Ishikawa (cell line): ENCODE results near the gene PUS3.

Source experiments
- CEBPB ChIP-seq: IDR thresholded peaks from 2 replicates; pipeline ENCODE4 v1.6.1; 2012
- CREB1 ChIP-seq: IDR thresholded peaks from 2 replicates; pipeline ENCODE4 v1.6.1; 2012; ENCODE audit warnings: low read depth
- EGR1 ChIP-seq: IDR thresholded peaks from 2 replicates; pipeline ENCODE4 v1.6.1; 2012
- EP300 ChIP-seq: IDR thresholded peaks from 2 replicates; pipeline ENCODE4 v1.6.1; 2012; ENCODE audit warnings: borderline replicate concordance
- FOXM1 ChIP-seq: IDR thresholded peaks from 2 replicates; pipeline ENCODE4 v1.6.1; 2012; ENCODE audit warnings: low read depth, borderline replicate concordance
- MAX ChIP-seq: IDR thresholded peaks from 2 replicates; pipeline ENCODE4 v1.6.1; 2012
- NFIC ChIP-seq: IDR thresholded peaks from 2 replicates; pipeline ENCODE4 v1.6.1; 2012
- RAD21 ChIP-seq: IDR thresholded peaks from 2 replicates; pipeline ENCODE4 v1.6.1; 2012; ENCODE audit warnings: low read depth
- REST ChIP-seq: IDR thresholded peaks from 2 replicates; pipeline ENCODE4 v1.6.1; 2012; ENCODE audit warnings: low read depth, mild to moderate bottlenecking
- TAF1 ChIP-seq: IDR thresholded peaks from 2 replicates; pipeline ENCODE4 v1.6.1; 2012; ENCODE audit warnings: low read depth, mild to moderate bottlenecking
- TCF12 ChIP-seq: IDR thresholded peaks from 2 replicates; pipeline ENCODE4 v1.6.1; 2012; ENCODE audit warnings: low read depth
- TEAD4 ChIP-seq: IDR thresholded peaks from 2 replicates; pipeline ENCODE4 v1.6.1; 2012
- USF1 ChIP-seq: IDR thresholded peaks from 2 replicates; pipeline ENCODE4 v1.6.1; 2012
- YY1 ChIP-seq: IDR thresholded peaks from 2 replicates; pipeline ENCODE4 v1.6.1; 2012; ENCODE audit warnings: low read depth
- ZBTB7A ChIP-seq: IDR thresholded peaks from 2 replicates; pipeline ENCODE4 v1.6.1; 2012; ENCODE audit warnings: low read depth

The PUS3 gene

GRCh38 chr11:125846188-125846587, 56.8 kb downstream of the PUS3 start:
- TF ChIP-seq TEAD4 (no peak), NFIC (no peak), MAX (no peak), CREB1 (no peak), FOXM1 (no peak), EP300 (no peak), EGR1 (no peak), RAD21 (no peak), ZBTB7A (no peak), TCF12 (no peak), CEBPB (no peak), TAF1 (no peak), USF1 (no peak), YY1 (no peak), REST (no peak)
